NCI-H2029 (cell line): ENCODE measurements around the gene MTM1.

ENCODE experiments used
- DNase-seq: peaks from one replicate; lab custom pipeline; 2025; lab: John Stamatoyannopoulos, UW

Gene MTM1

GRCh38 chrX:150715184-150715583 is 146.8 kb downstream of the MTM1 start:
- no peak for DNase-seq

GRCh38 chrX:150719621-150720020 is 151.2 kb downstream of the MTM1 start:
- no peak for DNase-seq
